Mucosa of descending colon (tissue), 3 donors: ENCODE results near the gene KLK11. TPM values are rescaled to one million over a fixed set of nuclear protein-coding genes. Genes with fewer than 3 reads are reported as not detected.

ENCODE experiments used
- ATAC-seq: fragments of 200-7000 bp; cut with Tn5 transposase; one replicate; pipeline ENCODE4 v1.9.1; 2020; ENCODE audit warnings: mild to moderate bottlenecking, moderate library complexity
- DNase-seq, 3 donors: peaks; one replicate each; pipeline ENCODE4 v3.0.0-alpha.2; 2020
- H3K36me3 ChIP-seq: fragments of 200-600 bp; one replicate; pipeline ENCODE4 v1.8.0; 2021; ENCODE audit warnings: low read depth, mild to moderate bottlenecking
- H3K4me1 ChIP-seq: fragments of 200-600 bp; one replicate; pipeline ENCODE4 v1.8.0; 2021; ENCODE audit warnings: low read depth, mild to moderate bottlenecking
- H3K4me3 ChIP-seq: fragments of 200-600 bp; one replicate; pipeline ENCODE4 v1.8.0; 2021; ENCODE audit warnings: mild to moderate bottlenecking
- H3K9me3 ChIP-seq: fragments of 200-600 bp; one replicate; pipeline ENCODE4 v1.8.0; 2021; ENCODE audit warnings: mild to moderate bottlenecking
- CTCF ChIP-seq: fragments of 200-600 bp; IDR thresholded peaks from one replicate; pipeline ENCODE4 v1.8.0; 2022; ENCODE audit warnings: antibody characterized with exemption, mild to moderate bottlenecking
- intact Hi-C, 2 donors: fragments of 100-400 bp; cut with DNase I in 1 of 2; cut with micrococcal nuclease in 1 of 2; formaldehyde crosslinking; loops; one replicate each; pipeline versions ENCODE4 v1.11.0 to v1.11.1; 2022; cut with DNase I, micrococcal nuclease
- long read RNA-seq, 2 donors: library from polyadenylated mRNA; unstranded; transcript quantifications; one replicate each; pipeline ENCODE4 v2.0.0, GENCODE V29; 2019 to 2021
- total RNA-seq, 3 donors: library from RNA; stranded (reverse); fragmentation: NEBNext Ultra II Directional in 2 of 3; extraction: Animal tissue kit (Norgen Biotek cat#: 25700) in 2 of 3; gene quantifications; one replicate each; pipeline versions ENCODE4 v1.2.1 to v1.2.4, GENCODE V29; 2021 to 2023
- donor health status: DM: no; HTN: no; CAD: no; lungs with moderate emphysema.
- donor health status: DM: no; HTN: no; CAD: no.
- donor health status: DM: no; HTN: yes; CAD: no.

KLK11 gene
- 1 to 10 TPM in 1 of 3 donors, under 1 TPM in 2; 0.38 to 1.0 (median 0.72) TPM for total RNA-seq
- long read RNA-seq, donor 1 = 0 reads
- long read RNA-seq, donor 2 = 0 reads

- no peak within 1 kb of the TSS for H3K4me3 ChIP-seq
- no peaks in the 10 kb centered on the region for H3K9me3 ChIP-seq
- no peaks in the 10 kb centered on the region for H3K4me1 ChIP-seq
- DNase-seq (no peak), ATAC-seq (peak; percentile 53)
- intact Hi-C loops = no loop called here
- H3K36me3 ChIP-seq = no peaks in the 10 kb centered on the region
- no peak for TF ChIP-seq CTCF
Observed at GRCh38 chr19:51026554-51026831, at the start of gene KLK11. TSS of gene KLK11 (minus strand) at chr19:51026616. CDS start at chr19:51025631, 985 bp downstream.

GRCh38 chr19:51075998-51076397 lies 49.6 kb upstream of the KLK11 start:
- TF ChIP-seq CTCF = no peak
- Histone ChIP-seq H3K9me3 (no peaks in the 10 kb centered on the region), H3K4me3 (no peak overlapping the region), H3K36me3 (no peaks in the 10 kb centered on the region), H3K4me1 (no peaks in the 10 kb centered on the region)
- no peak for DNase-seq
- no peak for ATAC-seq
- intact Hi-C loops = no loop called here

- Histone ChIP-seq H3K9me3 (no peaks in the 10 kb centered on the region), H3K36me3 (no peaks in the 10 kb centered on the region), H3K4me3 (no peak overlapping the region), H3K4me1 (no peaks in the 10 kb centered on the region)
- ATAC-seq = no peak
- DNase-seq = no peak
- intact Hi-C loops = no loop called here
- TF ChIP-seq CTCF = no peak
Observed at GRCh38 chr19:51071095-51071405, 44.6 kb upstream of the KLK11 start.

GRCh38 chr19:51070334-51071094 lies 44.1 kb upstream of the KLK11 start:
- no peak for ATAC-seq
- DNase-seq = no peak
- Histone ChIP-seq H3K36me3 (no peaks in the 10 kb centered on the region), H3K4me1 (no peaks in the 10 kb centered on the region), H3K4me3 (no peak overlapping the region), H3K9me3 (no peaks in the 10 kb centered on the region)
- no peak for TF ChIP-seq CTCF
- intact Hi-C loops = no loop called here

- intact Hi-C loops = no loop called here
- H3K36me3 ChIP-seq = no peaks in the 10 kb centered on the region
- no peaks in the 10 kb centered on the region for H3K9me3 ChIP-seq
- peaks cover 4% of the 10 kb centered on the region for H3K4me1 ChIP-seq
- no peak overlapping the region for H3K4me3 ChIP-seq
- ATAC-seq = no peak
- TF ChIP-seq CTCF = no peak
- DNase-seq = no peak
Observed at GRCh38 chr19:51066393-51067186, 40.2 kb upstream of the KLK11 start.
